ENCODE results near the gene SERPINA5. TPM values are rescaled to one million over a fixed set of nuclear protein-coding genes. Genes with fewer than 3 reads are reported as not detected.
A peak's percentile ranks its signal among the peaks of the same experiment; 100 is the strongest.

SERPINA5 gene
- 0.35 and 15.5 TPM in 2 replicates for total RNA-seq

GRCh38 chr14:94581127-94581999 is at the start of gene SERPINA5:
SERPINA5 (plus strand) TSS chr14:94581426; CDS start chr14:94587363, 5,937 bp downstream.
- peak; percentile 65 for DNase-seq (ENCODE audit: low read depth)

GRCh38 chr14:94532447-94532846 is 48.8 kb upstream of the SERPINA5 start:
- DNase-seq (ENCODE audit: low read depth) = peak; percentile 15

DNA sequence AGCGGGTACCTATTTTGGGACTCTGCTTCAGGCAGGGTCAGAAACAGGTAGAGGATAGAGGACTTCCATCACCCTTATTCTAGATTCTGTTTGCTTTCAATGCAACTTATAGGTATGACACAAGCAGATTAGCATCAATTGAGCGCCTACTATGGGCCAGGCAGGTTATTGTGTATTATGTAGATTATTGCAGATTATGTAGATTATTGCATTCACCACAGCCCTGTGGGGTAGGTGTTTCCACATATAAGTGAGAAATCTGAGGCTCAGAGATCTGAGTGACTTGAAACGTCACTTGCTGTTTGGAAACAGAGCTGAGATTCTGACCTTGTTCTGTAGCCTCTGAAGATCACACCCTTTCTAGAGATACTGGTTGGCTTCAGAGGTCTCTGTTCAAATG is 45.7 kb upstream of the SERPINA5 start:
- no peak for DNase-seq (ENCODE audit: low read depth)

- peak; percentile 7 for DNase-seq (ENCODE audit: low read depth)
Measured at GRCh38 chr14:94536836-94537235, 44.4 kb upstream of the SERPINA5 start.

- DNase-seq (ENCODE audit: low read depth) = no peak
Measured at GRCh38 chr14:94538070-94538740, 43.0 kb upstream of the SERPINA5 start.

GRCh38 chr14:94539181-94539580 is 42.0 kb upstream of the SERPINA5 start:
- no peak for DNase-seq (ENCODE audit: low read depth)

- peak; percentile 4 for DNase-seq (ENCODE audit: low read depth)
Measured at GRCh38 chr14:94540031-94540794, 41.0 kb upstream of the SERPINA5 start.

- no peak for DNase-seq (ENCODE audit: low read depth)
Measured at GRCh38 chr14:94541234-94541975, 39.8 kb upstream of the SERPINA5 start.

GRCh38 chr14:94542111-94542810 is 39.0 kb upstream of the SERPINA5 start:
- DNase-seq (ENCODE audit: low read depth) = no peak

DNA sequence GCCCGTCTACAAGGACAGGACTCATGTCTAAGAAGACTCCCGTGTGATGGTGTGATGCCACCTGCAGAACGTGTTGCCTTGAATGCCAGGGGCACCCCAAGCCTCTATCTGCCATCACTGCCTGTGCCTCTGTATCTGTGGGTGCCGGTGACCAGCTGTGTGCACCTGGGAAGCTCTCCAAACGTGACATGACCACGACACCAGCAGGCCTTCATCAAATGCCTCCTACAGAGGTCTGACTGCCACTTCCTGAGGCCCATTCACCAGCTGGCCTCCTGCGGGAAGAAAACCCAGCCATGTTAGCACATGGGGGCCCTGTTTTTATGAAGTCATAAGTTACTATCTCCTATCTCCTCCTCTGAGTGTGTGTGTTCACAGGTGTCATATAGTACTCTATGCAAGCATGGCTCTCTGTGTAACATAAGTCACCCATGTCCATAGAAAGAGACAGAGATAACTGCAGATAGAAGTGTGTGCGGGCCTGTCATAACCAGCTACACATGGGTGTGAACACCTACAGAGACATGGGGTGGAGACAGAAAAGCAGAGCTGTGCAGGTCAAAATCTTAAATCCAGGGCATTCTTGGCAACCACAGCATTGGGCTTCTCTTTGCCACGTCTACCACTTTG is 38.3 kb upstream of the SERPINA5 start:
- DNase-seq (ENCODE audit: low read depth) = no peak

- no peak for DNase-seq (ENCODE audit: low read depth)
Measured at GRCh38 chr14:94543449-94544124, 37.6 kb upstream of the SERPINA5 start.

DNA sequence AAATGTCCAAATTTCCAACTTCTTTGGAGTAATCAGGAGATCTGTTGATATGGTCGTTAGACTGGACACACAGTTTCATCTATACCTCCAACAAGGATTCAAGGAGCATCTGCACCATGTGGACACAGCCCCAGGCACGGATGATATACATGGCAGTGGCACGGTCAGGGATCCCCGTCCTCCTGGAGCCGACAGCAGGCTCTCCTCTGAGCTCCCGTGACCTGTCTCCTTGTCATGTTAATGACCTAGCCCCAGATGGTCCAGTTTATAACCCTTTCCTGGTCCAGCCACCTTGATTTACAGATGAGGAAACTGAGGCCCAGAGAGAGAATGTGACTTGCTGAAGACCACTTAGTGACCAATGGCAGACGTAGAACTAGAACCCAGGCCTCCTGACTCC is 36.5 kb upstream of the SERPINA5 start:
- DNase-seq (ENCODE audit: low read depth) = no peak

DNA sequence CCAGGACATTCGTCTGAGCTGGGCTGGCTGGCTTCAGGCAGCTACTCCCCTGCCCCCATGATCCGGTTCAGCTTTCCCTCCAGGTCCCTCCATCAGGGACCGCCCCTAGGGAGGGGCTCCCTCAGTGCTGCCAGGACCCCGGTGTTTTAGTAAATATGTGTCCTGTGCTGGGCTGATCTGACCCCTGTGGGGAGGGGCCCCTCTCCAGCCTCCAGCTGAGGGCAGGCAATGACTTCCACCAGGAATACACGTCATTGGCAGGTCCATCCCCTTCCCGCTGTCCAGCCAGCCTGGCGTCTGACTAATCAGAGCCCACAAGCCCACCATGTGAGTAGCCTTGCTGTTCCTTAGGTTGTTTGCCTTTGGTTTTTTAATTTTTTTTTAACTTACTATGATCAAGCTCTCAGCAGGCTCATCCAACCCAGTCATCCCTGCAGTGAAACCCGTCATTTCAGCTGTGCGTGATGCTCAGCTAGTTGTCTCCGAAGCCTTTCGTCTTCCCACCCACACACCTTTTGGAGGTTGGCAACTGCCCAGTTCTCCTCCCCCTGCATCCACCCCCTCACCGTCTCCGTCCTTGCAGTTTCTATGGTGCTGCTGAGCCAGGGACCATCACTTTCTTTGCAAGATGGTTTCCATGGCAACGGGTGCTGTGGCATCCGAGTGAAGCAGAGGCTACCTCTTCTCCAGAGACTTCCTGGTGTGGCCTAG is 35.9 kb upstream of the SERPINA5 start:
- no peak for DNase-seq (ENCODE audit: low read depth)

- DNase-seq (ENCODE audit: low read depth) = no peak
Measured at GRCh38 chr14:94547151-94547680, 34.0 kb upstream of the SERPINA5 start.

- no peak for DNase-seq (ENCODE audit: low read depth)
Measured at GRCh38 chr14:94547726-94548125, 33.5 kb upstream of the SERPINA5 start.

- DNase-seq (ENCODE audit: low read depth) = no peak
Measured at GRCh38 chr14:94548131-94548998, 32.9 kb upstream of the SERPINA5 start.

DNA sequence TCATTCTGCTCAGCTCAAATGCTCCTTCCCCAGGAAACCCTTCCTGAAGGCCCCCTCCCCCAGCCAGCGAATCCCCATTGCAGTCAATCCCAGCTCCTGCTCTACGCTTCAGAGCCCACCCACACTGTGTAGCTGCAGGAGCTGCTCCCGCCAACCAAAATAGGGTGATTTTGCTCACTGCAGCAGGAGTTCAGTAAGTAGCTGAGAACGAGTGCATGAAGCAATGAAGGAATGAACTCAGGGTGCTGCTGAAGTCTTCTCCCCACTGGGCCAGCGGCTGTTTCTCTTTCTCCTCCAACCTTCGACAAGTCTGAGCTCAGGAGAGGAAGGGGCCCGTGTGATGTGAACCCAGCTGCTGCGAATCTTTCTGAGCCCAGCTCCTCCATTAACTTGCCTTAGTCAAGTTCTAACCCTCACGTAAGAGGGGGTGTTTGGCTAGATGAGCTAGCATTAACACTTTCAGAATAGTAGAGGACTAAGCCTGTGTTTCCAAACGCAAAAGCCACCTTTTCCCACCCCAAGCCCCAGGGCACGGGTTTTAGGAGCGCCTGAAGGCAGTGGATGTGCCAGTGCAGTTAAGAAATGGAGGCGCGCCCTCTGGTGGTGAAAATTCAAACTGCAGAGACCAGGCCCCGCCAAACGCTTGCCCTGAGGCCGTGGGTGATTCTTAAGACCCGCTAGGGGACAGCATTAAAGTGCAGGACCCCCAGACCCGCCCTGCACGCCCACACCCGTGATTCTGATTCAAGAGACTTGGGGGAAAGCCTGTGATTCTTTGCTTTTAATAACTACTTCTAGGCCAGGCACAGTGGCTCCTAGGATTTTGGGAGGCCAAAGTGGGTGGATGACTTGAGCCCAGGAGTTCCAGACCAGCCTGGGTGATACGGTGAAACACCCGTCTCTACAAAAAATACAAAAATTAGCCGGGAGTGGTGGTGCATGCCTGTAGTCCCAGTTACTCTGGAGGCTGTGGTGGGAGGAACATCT is 31.9 kb upstream of the SERPINA5 start:
- no peak for DNase-seq (ENCODE audit: low read depth)

Measured in renal cortical epithelial cell (primary cell).